Measurements from ENCODE around the gene NUP210L. TPM values are rescaled to one million over a fixed set of nuclear protein-coding genes. Genes with fewer than 3 reads are reported as not detected.
A peak's percentile ranks its signal among the peaks of the same experiment; 100 is the strongest.

Gene NUP210L
- total and polyA plus RNA-seq, 9 of the 15 experiments (the other 6 are each of a cell fraction or from before 2014, with no cell fraction given), result 0.01 to 0.04 TPM; not detected in 7

DNA sequence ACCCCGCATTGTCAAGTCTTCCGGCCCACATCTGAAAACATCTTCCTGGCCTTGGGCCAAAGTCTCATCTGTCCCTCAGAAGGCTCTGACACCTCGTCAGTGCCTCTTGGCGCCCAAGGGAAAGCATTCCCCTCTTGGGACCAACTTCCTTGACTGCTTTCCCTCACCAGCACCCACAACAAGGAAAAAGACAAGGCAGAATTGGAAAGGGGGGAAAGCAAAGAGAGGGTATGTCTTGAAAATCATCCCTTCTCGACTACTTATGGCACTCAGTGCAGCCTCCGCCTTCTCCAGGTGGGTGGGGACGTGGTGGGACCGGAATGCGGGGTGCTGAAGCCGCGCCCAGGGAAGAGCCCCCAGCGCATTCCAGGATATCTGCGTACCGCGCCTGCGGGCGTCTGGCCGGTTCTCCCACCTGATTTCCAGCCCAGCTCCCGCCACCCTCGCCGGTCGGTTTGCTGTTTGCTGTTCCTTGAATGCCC lies 191.0 kb downstream of the NUP210L start (continued):
- TF ChIP-seq ARID2 (IDR thresholded peaks at IDR 0.05), result peak; percentile 22; the same call in 1 of the 2 replicates
- TF ChIP-seq FOXK2 (conservative IDR thresholded peaks at IDR 0.05 in 1 of 2, IDR thresholded peaks at IDR 0.05 in 1 of 2; ENCODE audit: low read depth in 2 of 2), result no peak
- peak; percentile 56; the same call in 1 of the 2 replicates for TF ChIP-seq NFIX (CRISPR knock-in tag; IDR thresholded peaks at IDR 0.05; ENCODE audit: low read depth)
- 0 out of 2 replicates have a peak, but pooled peaks have one; percentile 4 for TF ChIP-seq BCOR (IDR thresholded peaks at IDR 0.05)
- TF ChIP-seq, protein P1, sequence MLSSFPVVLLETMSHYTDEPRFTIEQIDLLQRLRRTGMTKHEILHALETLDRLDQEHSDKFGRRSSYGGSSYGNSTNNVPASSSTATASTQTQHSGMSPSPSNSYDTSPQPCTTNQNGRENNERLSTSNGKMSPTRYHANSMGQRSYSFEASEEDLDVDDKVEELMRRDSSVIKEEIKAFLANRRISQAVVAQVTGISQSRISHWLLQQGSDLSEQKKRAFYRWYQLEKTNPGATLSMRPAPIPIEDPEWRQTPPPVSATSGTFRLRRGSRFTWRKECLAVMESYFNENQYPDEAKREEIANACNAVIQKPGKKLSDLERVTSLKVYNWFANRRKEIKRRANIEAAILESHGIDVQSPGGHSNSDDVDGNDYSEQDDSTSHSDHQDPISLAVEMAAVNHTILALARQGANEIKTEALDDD (IDR thresholded peaks at IDR 0.05), result no peak
- TF ChIP-seq ZNF507 (tag; conservative IDR thresholded peaks at IDR 0.05), result no peak
- TF ChIP-seq TFAM (CRISPR knock-in tag; conservative IDR thresholded peaks at IDR 0.05), result no peak
- TF ChIP-seq NRF1 (conservative IDR thresholded peaks at IDR 0.05 in 1 of 2, IDR thresholded peaks at IDR 0.05 in 1 of 2), result peak; percentile 18 to 32; a peak in 1 of 4 replicates
- peak; percentile 38 for TF ChIP-seq SMAD1 (IDR thresholded peaks at IDR 0.05; ENCODE audit: low read depth, low read length, partially characterized antibody)
- TF ChIP-seq RAD21 (CRISPR knock-in tag; conservative IDR thresholded peaks at IDR 0.05 in 1 of 2, IDR thresholded peaks at IDR 0.05 in 1 of 2), result no peak
- TF ChIP-seq BRF1 (IDR thresholded peaks at IDR 0.05; ENCODE audit: borderline replicate concordance, extremely low read depth, insufficient read length), result no peak
- TF ChIP-seq ERF (CRISPR knock-in tag; IDR thresholded peaks at IDR 0.05), result 0 out of 2 replicates have a peak, but pooled peaks have one; percentile 15
- 0 out of 2 replicates have a peak, but pooled peaks have one; percentile 24 for TF ChIP-seq EP400 (IDR thresholded peaks at IDR 0.05)

Measured in K562 (cell line).